WTC11 (cell line): ENCODE data around the gene SUSD4. TPM values are rescaled to one million over a fixed set of nuclear protein-coding genes. Genes with fewer than 3 reads are reported as not detected.

Experiments
- ATAC-seq: fragments of 200-7000 bp; cut with Tn5 transposase; 2 replicates; pipeline ENCODE4 v1.10.0; 2021; ENCODE audit warnings: mild to moderate bottlenecking, moderate library complexity
- CTCF ChIA-PET: fragments of 300-600 bp; sonication (Branson Sonifier 250); formaldehyde crosslinking; loops from one replicate; lab custom pipeline; 2021; ENCODE audit warnings: antibody characterized with exemption; lab: Charles Lee
- POLR2A ChIA-PET: fragments of 350-600 bp; sonication (Branson Sonifier 250); formaldehyde crosslinking; loops from one replicate; lab custom pipeline; 2021; ENCODE audit warnings: antibody characterized with exemption; lab: Charles Lee
- DNase-seq: peaks from one replicate; pipeline ENCODE4 v3.0.0; 2021; ENCODE audit warnings: low spot score
- H3K27ac Mint-ChIP-seq: 2 replicates; pipeline ENCODE4 v1.8.0; 2021; ENCODE audit warnings: mixed read lengths
- H3K27me3 Mint-ChIP-seq: 2 replicates; pipeline ENCODE4 v1.8.0; 2021; ENCODE audit warnings: low read depth, mild to moderate bottlenecking, moderate library complexity, mixed read lengths
- H3K36me3 Mint-ChIP-seq: 2 replicates; pipeline ENCODE4 v1.8.0; 2021; ENCODE audit warnings: mixed read lengths
- H3K4me1 Mint-ChIP-seq: 2 replicates; pipeline ENCODE4 v1.8.0; 2022; ENCODE audit warnings: mixed read lengths
- H3K4me3 Mint-ChIP-seq: 2 replicates; pipeline ENCODE4 v1.8.0; 2021; ENCODE audit warnings: mild to moderate bottlenecking, moderate library complexity, mixed read lengths
- H3K9me3 Mint-ChIP-seq: 2 replicates; pipeline ENCODE4 v1.8.0; 2021; ENCODE audit warnings: mixed read lengths
- ARID4B ChIP-seq: sonication (generic); formaldehyde crosslinking; IDR thresholded peaks from 2 replicates; pipeline ENCODE4 v1.8.0; 2023; ENCODE audit warnings: missing genetic modification reagents, mild to moderate bottlenecking, borderline replicate concordance
- CBFB ChIP-seq: sonication (generic); formaldehyde crosslinking; IDR thresholded peaks from 2 replicates; pipeline ENCODE4 v1.8.1; 2022; ENCODE audit warnings: mild to moderate bottlenecking, low read depth, missing genetic modification reagents
- CREM ChIP-seq: sonication (generic); formaldehyde crosslinking; IDR thresholded peaks from 2 replicates; pipeline ENCODE4 v1.8.1; 2022; ENCODE audit warnings: mild to moderate bottlenecking, missing genetic modification reagents, moderate library complexity
- GRHL2 ChIP-seq: fragments of 250-450 bp; sonication (Bioruptor Pico); IDR thresholded peaks from 2 replicates; pipeline ENCODE4 v1.8.0; 2022; ENCODE audit warnings: mild to moderate bottlenecking, moderate library complexity; ENCODE audit not compliant: insufficient replicate concordance, severe bottlenecking
- HMGA2 ChIP-seq: fragments of 250-450 bp; sonication (Bioruptor Pico); IDR thresholded peaks from 2 replicates; pipeline ENCODE4 v1.4.0; 2021; ENCODE audit warnings: mild to moderate bottlenecking, moderate library complexity
- HMGXB4 ChIP-seq: sonication (generic); formaldehyde crosslinking; IDR thresholded peaks from 2 replicates; pipeline ENCODE4 v1.8.1; 2023; ENCODE audit warnings: mild to moderate bottlenecking, moderate library complexity, missing genetic modification reagents
- PREB ChIP-seq: sonication (generic); formaldehyde crosslinking; IDR thresholded peaks from 2 replicates; pipeline ENCODE4 v1.8.1; 2022; ENCODE audit warnings: mild to moderate bottlenecking, missing genetic modification reagents, moderate library complexity, borderline replicate concordance
- SP1 ChIP-seq: sonication (generic); formaldehyde crosslinking; conservative IDR thresholded peaks from 2 replicates; pipeline ENCODE4 v1.8.1; 2022; ENCODE audit warnings: missing genetic modification reagents
- STAT6 ChIP-seq: sonication (generic); formaldehyde crosslinking; conservative IDR thresholded peaks from 2 replicates; pipeline ENCODE4 v1.8.1; 2023; ENCODE audit warnings: mild to moderate bottlenecking, low read depth, missing genetic modification reagents, moderate library complexity
- ZBTB21 ChIP-seq: sonication (generic); formaldehyde crosslinking; IDR thresholded peaks from 2 replicates; pipeline ENCODE4 v1.8.1; 2023; ENCODE audit warnings: mild to moderate bottlenecking, missing genetic modification reagents, borderline replicate concordance
- ZNF121 ChIP-seq: sonication (generic); formaldehyde crosslinking; IDR thresholded peaks from 2 replicates; pipeline ENCODE4 v1.8.0; 2023; ENCODE audit warnings: missing genetic modification reagents
- ZNF263 ChIP-seq: sonication (generic); formaldehyde crosslinking; IDR thresholded peaks from 2 replicates; pipeline ENCODE4 v1.8.1; 2022; ENCODE audit warnings: low read depth, mild to moderate bottlenecking, moderate library complexity, missing genetic modification reagents
- ZNF532 ChIP-seq: fragments of 250-450 bp; sonication (Bioruptor Pico); IDR thresholded peaks from 2 replicates; pipeline ENCODE4 v1.9.0; 2021; ENCODE audit warnings: mild to moderate bottlenecking, borderline replicate concordance
- total RNA-seq: library from RNA; stranded (reverse); gene quantifications from 3 replicates; pipeline ENCODE4 v1.2.3, GENCODE V29; 2021
- TF ChIP-seq, protein P1 (sequence below): sonication (generic); formaldehyde crosslinking; IDR thresholded peaks from 2 replicates; pipeline ENCODE4 v1.8.1; 2023; ENCODE audit warnings: mild to moderate bottlenecking, missing genetic modification reagents
- TF ChIP-seq, protein P2 (sequence below): sonication (generic); formaldehyde crosslinking; IDR thresholded peaks from 2 replicates; pipeline ENCODE4 v1.8.1; 2023; ENCODE audit warnings: mild to moderate bottlenecking, missing genetic modification reagents

Gene SUSD4
- total RNA-seq, 1 experiment from 2014 or later: 1.8 TPM

GRCh38 chr1:223320959-223321358 lies 43.0 kb downstream of the SUSD4 start:
- Mint-ChIP-seq H3K27me3 (no peaks in the 10 kb centered on the region), H3K4me3 (no peak overlapping the region), H3K4me1 (peaks cover 18% of the 10 kb centered on the region), H3K27ac (no peak overlapping the region), H3K36me3 (no peaks in the 10 kb centered on the region), H3K9me3 (peaks cover 6% of the 10 kb centered on the region; the same call in 1 of the 2 replicates)
- TF ChIP-seq, protein P1, sequence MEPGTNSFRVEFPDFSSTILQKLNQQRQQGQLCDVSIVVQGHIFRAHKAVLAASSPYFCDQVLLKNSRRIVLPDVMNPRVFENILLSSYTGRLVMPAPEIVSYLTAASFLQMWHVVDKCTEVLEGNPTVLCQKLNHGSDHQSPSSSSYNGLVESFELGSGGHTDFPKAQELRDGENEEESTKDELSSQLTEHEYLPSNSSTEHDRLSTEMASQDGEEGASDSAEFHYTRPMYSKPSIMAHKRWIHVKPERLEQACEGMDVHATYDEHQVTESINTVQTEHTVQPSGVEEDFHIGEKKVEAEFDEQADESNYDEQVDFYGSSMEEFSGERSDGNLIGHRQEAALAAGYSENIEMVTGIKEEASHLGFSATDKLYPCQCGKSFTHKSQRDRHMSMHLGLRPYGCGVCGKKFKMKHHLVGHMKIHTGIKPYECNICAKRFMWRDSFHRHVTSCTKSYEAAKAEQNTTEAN: no peak
- TF ChIP-seq ZNF121 (no peak), ZNF263 (CRISPR knock-in tag) (no peak), STAT6 (CRISPR knock-in tag) (no peak)
- ATAC-seq (no peak), DNase-seq (no peak)
- POLR2A ChIA-PET: no interaction called here
- CTCF ChIA-PET: interaction anchor here (0.7 to 1.4 kb wide), 7 partner anchors 10 to 307 kb away, joined by 3 to 10 read pairs (median 4); partner anchors contain the start of gene SUSD4

DNA sequence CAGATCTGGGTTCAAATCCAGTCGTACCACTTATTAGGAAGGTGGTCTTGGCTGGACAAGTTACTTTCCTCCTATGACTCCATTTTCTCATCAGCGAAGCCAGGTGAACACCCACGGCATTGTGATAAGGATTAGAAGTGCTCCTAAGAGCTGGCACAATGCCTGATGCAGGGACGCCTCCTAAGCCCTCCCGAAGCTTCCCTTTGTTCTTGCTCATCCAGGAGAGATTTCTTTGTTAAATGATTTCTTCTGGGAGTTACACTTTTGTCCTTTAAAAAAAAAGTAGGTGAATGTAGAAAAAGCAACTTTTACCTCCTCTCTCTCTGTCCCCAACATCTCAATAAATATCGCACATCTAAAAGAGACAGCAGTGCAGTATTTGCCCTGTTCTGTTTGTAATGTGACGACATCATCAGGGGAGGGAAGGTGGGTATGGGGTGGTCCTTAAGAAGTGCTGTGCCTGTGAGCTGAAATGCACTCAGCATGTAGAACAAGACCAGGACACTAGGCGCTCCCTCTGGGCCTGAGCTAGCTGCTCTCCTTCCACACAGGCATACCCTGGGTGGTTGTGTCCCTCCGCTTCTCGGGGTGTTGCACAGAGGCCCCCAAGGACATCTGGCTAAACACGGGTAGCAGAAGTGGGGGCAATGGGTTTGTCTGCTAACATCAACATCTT lies 43.9 kb downstream of the SUSD4 start:
- Mint-ChIP-seq H3K36me3 (no peaks in the 10 kb centered on the region), H3K4me1 (peaks cover 18% of the 10 kb centered on the region), H3K27ac (no peak overlapping the region), H3K27me3 (no peaks in the 10 kb centered on the region), H3K9me3 (peaks cover 6% of the 10 kb centered on the region; the same call in 1 of the 2 replicates), H3K4me3 (no peak overlapping the region)
- ATAC-seq (peak; percentile 94), DNase-seq (no peak)
- ChIA-PET CTCF (interaction anchor here (0.7 to 1.4 kb wide), 9 partner anchors 9 to 308 kb away, joined by 3 to 10 read pairs (median 4); partner anchors contain the start of gene SUSD4), POLR2A (interaction anchor here (0.5 kb wide), 1 partner anchor 174 kb away, joined by 3 read pairs; no protein-coding TSS in a partner anchor)
- TF ChIP-seq CBFB (CRISPR knock-in tag): no peak
- no peak for TF ChIP-seq PREB (CRISPR knock-in tag)
- no peak for TF ChIP-seq ZNF532 (CRISPR knock-in tag)
- no peak for TF ChIP-seq GRHL2 (CRISPR knock-in tag)
- TF ChIP-seq SP1: no peak
- no peak for TF ChIP-seq ARID4B
- TF ChIP-seq HMGXB4 (CRISPR knock-in tag): no peak
- TF ChIP-seq HMGA2 (CRISPR knock-in tag): no peak
- no peak for TF ChIP-seq CREM (CRISPR knock-in tag)
- TF ChIP-seq ZBTB21 (CRISPR knock-in tag): no peak
- TF ChIP-seq, protein P2, sequence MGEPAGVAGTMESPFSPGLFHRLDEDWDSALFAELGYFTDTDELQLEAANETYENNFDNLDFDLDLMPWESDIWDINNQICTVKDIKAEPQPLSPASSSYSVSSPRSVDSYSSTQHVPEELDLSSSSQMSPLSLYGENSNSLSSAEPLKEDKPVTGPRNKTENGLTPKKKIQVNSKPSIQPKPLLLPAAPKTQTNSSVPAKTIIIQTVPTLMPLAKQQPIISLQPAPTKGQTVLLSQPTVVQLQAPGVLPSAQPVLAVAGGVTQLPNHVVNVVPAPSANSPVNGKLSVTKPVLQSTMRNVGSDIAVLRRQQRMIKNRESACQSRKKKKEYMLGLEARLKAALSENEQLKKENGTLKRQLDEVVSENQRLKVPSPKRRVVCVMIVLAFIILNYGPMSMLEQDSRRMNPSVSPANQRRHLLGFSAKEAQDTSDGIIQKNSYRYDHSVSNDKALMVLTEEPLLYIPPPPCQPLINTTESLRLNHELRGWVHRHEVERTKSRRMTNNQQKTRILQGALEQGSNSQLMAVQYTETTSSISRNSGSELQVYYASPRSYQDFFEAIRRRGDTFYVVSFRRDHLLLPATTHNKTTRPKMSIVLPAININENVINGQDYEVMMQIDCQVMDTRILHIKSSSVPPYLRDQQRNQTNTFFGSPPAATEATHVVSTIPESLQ: no peak
